HG02884 (cell line): ENCODE data around the gene PARG.
"Not testable (repeated sequence)": the region's sequence is repeated elsewhere in the genome, so short reads cannot be mapped to it uniquely, and the experiment has no call there.

Experiments
- ATAC-seq: cut with Tn5 transposase; IDR thresholded peaks from one replicate; pipeline ENCODE4 v1.9.1; 2021; ENCODE audit warnings: mild to moderate bottlenecking, moderate library complexity; ENCODE audit not compliant: unreplicated experiment

PARG gene

GRCh38 chr10:49833168-49833567 is 108.7 kb downstream of the PARG start:
- ATAC-seq = no peak

DNA sequence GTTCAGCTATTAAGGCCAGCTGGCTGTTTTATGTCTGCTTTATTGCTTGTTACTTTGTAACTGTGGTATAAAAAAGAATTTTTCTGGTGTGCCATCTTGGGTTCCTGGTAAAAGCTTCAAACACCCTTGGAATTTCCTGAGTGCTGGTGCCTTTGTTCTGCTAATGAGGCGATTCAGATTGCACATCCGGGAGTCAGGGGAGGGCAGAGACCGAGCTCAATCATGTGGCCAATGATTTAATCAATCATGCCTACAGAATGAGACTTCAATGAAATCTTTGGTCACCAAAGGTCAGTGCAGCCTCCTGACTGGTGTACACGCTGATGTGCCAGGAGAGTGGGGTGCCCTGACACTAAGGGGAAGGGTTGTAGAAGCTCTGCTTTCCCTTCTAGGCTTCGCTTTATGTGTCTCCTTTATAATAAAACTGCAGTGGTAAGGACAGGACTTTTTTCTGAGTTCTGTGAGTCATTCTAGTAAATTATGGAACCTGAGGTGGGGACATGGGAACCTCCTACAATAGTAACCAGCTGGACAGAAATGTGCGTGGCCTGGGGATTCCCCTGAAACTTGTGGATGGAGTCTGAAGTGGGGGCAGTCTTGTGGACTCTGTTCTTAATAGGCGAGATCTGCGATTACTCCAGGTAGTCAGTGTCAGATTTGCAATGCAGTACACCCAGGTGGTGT is 110.3 kb downstream of the PARG start:
- no peak for ATAC-seq

- no peak for ATAC-seq
Observed at GRCh38 chr10:49830846-49831245, 111.0 kb downstream of the PARG start.

- no peak for ATAC-seq
Observed at GRCh38 chr10:49830016-49830415, 111.8 kb downstream of the PARG start.

DNA sequence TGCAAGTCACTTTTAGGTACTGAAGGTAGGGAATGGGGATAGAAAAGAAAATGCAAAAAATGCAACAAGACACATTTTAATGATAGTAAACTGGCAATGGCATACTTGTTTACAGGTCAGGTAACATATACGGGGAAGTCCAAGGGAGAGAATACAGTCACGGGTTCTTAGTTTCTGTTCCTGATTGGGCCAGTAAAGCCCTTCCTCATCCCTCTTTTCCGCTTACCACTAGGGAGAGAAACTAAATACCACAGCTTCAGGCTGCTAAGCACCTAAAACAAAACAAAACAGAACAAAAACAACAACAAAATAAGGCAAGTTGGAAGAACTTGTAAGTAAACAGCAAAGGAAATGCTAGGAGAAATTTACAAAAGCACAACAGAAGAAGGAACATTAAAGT is 114.5 kb downstream of the PARG start:
- ATAC-seq = no peak

DNA sequence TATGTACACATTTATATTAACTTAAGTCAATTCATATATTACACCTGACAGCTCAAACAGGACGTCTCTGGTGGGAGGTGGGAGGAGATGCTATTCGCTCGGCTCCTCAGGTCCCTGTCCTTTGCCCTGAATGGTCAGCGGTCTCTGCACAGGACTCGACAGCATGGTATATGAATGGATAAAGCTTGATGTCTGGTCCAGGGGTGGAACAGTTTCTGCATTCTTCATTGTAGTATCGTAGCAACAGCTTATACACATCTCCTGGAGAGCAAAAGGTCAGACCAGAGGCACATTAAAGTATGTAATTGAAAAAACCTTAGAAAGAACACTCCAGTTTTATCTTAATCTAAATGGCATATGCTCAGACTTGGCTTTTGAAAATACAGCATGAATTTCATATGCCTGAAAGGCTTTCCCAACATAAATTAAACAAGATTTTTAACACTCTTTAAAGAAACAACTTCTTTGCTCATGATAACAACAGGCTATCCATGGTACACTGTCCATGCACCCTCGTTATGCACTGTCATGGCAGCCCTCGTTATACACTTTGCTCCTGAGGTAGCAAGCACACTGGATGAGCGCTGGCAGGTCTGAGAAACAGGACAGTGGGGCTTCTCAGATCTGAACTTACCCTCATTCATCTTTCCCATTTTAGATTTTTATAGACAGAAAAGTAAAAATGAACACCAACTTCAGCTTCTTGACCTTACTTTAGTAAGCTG is 122.4 kb downstream of the PARG start:
- ATAC-seq = no peak

- ATAC-seq = no peak
Observed at GRCh38 chr10:49817845-49818244, 124.0 kb downstream of the PARG start.

DNA sequence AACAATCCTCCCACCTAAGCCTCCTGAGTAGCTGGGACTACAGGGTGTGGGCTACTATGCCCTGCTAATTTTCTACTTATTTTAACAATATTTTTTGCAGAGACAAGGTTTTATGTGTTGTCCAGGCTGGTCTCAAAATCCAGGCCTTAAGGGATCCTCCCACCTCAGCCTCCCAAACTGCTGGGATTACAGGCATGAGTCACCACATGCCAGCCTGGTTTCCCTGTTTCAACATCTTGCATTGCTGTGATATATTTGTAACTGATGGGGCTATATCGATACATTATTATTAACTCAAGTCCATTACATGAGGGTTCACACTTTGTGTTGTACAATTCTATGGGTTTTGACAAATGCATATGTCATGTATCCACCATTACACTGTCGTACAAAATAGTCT is 137.8 kb downstream of the PARG start:
- no peak for ATAC-seq

GRCh38 chr10:49798275-49798674 is 143.6 kb downstream of the PARG start:
- ATAC-seq = no peak

- no peak for ATAC-seq
Observed at GRCh38 chr10:49791100-49791499, 150.7 kb downstream of the PARG start.

DNA sequence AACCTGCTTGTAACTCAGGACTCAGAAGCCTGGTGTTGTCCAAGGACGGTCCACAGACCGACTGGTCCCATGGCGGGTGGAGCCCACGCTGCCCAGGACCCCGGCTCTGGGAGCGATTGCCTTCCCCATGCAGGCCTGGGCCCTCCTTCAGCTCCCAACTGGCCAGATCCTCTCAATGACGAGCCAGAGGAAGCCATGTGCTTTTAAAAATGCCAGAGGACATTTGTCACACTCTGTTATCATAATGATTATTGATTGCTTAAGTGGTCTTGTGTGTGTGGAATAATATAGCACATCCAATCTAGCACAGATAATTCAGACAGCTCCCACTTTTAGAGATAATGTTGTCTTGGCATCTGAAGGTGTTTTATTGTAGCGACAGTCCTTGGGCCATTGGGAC is 157.1 kb downstream of the PARG start:
- no peak for ATAC-seq

GRCh38 chr10:49783645-49784044 is 158.2 kb downstream of the PARG start:
- no peak for ATAC-seq

DNA sequence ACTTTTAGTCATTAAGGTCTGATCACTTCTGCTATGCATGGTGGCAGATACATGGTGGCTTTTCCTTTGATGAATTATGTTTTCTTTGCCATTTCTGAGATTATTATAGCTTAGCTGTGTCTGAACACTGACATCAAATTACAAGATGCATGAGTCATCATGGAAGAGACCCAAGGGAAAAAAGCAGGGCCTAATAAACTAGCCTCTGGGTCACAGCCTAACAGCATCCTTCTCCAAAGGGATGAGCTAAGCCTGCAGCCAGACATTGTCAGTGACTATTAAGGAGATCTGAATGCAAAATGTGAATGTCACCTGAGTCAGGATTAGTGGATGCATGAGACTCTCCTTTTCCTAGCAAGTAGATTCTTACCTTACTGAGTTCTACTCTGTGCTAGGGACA is 160.6 kb downstream of the PARG start:
- no peak for ATAC-seq

- no peak for ATAC-seq
Observed at GRCh38 chr10:49778197-49778596, 163.6 kb downstream of the PARG start.

DNA sequence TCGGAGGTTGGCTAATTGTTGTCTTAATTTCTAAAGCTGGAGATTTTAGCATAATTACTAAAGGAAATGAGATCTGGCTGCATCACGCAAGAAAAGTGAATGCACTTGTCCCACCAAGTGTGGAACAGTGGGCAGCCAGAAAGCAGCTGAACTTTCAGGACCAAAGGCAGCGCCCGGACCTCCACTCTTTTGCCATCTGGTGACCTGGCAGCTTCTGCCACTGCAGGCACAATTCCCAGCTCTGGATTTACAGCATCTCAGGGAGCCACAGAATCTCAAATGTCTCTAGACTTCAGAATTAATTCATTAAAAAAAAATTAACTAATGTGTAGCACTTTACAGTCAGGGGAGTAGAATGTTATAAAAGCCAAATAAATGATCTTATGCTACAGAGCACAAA is 165.0 kb downstream of the PARG start:
- no peak for ATAC-seq

- ATAC-seq = no peak
Observed at GRCh38 chr10:49775014-49775413, 166.8 kb downstream of the PARG start.

GRCh38 chr10:49772944-49773343 is 168.9 kb downstream of the PARG start:
- ATAC-seq = not testable (repeated sequence)

DNA sequence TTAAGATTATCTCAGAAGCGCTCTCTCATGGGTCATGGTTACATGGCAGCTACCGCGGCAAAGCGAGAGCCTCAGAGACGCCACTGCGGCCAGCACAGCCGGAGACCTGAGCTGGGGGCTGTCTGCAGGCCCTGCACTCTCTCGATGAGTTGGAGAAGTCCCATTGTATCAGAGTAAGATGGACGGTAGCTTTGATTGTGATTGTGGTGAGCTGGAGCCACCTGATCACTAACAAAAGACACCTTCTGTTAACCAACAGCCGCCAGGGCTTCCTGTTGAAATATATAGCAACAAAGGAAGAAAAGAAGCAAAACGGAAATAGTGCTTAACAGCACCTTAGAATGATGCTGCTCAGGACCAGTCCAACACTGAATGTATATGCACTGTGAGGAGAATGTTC is 170.8 kb downstream of the PARG start:
- not testable (repeated sequence) for ATAC-seq

DNA sequence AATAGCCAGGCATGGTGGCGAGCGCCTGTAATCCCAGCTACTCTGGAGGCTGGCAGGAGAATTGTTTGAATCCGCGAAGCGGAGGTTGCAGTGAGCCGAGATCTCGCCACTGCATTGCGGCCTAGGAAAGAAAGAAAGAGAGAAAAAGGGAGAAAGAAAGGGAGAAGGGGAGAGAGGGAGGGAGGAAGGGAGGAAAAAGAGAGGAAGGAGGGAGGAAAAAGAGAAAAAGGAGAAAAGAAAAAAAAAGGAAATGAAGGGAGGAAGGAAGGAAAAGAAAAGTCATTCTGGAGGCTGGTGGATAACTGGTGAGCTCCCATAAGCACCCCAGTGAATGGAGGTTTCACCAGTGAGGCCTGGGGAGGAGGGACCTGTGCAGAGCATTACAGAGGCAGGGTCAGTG is 172.1 kb downstream of the PARG start:
- no peak for ATAC-seq

DNA sequence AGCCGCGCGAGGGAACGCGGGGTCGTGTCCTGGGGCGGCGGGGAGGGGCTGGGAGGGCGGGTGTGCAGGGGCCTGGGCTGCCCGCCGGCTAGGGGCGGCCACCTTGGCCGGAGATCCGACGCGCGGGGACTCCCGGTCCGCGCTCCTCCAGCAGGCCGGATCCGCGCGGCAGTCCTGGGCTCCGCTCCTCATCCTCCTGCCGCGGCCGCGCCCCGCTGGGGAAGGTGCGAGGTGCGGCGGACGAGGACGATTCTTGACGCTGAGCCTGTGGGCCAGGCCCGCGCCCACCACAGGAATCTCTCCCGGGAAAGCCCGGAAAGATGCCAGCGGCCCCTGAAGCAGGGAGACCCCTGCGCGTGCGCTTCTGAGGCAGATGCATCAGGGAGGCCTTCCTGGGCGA is 173.1 kb downstream of the PARG start:
- ATAC-seq = no peak

- ATAC-seq = no peak
Observed at GRCh38 chr10:49768329-49768728, 173.5 kb downstream of the PARG start.
